Measurements from ENCODE around the gene TUBB8.
"Not testable (repeated sequence)": the region's sequence is repeated elsewhere in the genome, so short reads cannot be mapped to it uniquely, and the experiment has no call there.

TUBB8 gene

GRCh38 chr10:13315-13635 lies 35.8 kb downstream of the TUBB8 start:
- DNase-seq: not testable (repeated sequence)

GRCh38 chr10:12444-13314 lies 36.4 kb downstream of the TUBB8 start:
- not testable (repeated sequence) for DNase-seq

GRCh38 chr10:11260-11659 lies 37.8 kb downstream of the TUBB8 start:
- DNase-seq: not testable (repeated sequence)

- DNase-seq: not testable (repeated sequence)
Measured at GRCh38 chr10:10261-10971, 38.7 kb downstream of the TUBB8 start.
